Cardiac septum (tissue), 1 donor: ENCODE measurements around the gene NEURL1B. TPM values are rescaled to one million over a fixed set of nuclear protein-coding genes. Genes with fewer than 3 reads are reported as not detected.
A peak's percentile ranks its signal among the peaks of the same experiment; 100 is the strongest.
"Not testable (repeated sequence)": the region's sequence is repeated elsewhere in the genome, so short reads cannot be mapped to it uniquely, and the experiment has no call there.

Experiments used
- DNase-seq: peaks from one replicate; pipeline ENCODE4 v3.0.0-alpha.2; 2020; ENCODE audit warnings: low spot score
- intact Hi-C: fragments of 100-400 bp; cut with DNase I; formaldehyde crosslinking; loops from one replicate; pipeline ENCODE4 v1.14.0; 2022
- total RNA-seq: library from RNA; stranded (reverse); fragmentation: NEBNext Ultra II Directional; extraction: Animal tissue kit (Norgen Biotek cat#: 25700); gene quantifications from one replicate; pipeline ENCODE4 v1.2.1, GENCODE V29; 2021
- donor health status: DM: no; HTN: no; CAD: no.

Gene NEURL1B
- total RNA-seq, 1 donor from 2014 or later: 19.7 TPM

DNA sequence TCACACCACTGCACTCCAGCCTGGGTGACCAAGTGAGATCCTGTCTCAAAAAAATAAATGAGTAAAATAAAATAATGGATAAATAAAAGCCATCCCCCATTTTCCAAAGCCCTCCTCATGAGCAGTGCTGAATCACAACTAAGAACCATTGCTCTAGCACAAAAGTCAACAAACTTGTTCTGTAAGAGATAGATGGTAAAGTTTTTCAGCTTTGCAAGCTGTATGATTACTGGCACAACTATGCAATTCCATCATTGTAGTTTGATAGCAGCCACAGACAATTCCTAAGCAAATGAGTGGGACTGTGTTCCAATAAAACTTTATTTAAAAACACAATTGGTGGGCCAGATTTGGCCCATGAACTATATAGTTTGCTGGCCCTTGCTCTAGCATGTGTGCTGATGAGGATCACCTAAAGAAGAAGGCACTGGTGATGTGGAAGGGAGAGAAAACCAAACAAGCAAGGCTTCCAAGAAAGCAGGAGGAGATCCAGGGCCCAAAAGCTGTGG, 64.6 kb downstream of the NEURL1B start:
- no peak for DNase-seq
- intact Hi-C loops: loop anchor here (10.0 kb wide), 1 partner anchor 579 kb away; no protein-coding TSS in a partner anchor

DNA sequence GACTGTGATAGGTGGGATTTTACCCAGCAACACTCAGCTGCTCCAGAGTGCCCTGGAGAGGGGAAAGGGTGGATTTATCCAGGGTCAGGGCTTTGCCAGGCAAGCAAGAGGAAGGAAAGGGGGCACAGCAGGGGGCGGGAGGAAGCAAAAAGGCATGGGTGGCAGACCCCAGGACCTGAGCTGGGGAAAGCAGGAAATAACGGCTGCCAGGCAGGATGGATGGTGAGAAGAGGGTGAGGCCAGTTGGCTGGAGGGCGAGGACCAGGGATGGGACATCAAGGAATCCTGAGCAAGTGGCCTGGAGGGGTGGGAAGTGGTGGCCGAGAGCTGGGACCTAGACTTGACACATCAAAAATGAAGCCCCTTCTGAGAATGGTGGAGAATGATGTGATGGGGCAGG, 65.7 kb downstream of the NEURL1B start:
- intact Hi-C loops: loop anchor here (10.0 kb wide), 1 partner anchor 578 kb away; no protein-coding TSS in a partner anchor
- no peak for DNase-seq

GRCh38 chr5:172707285-172708182, 66.5 kb downstream of the NEURL1B start:
- intact Hi-C loops: loop anchor here (10.0 kb wide), 1 partner anchor 577 kb away; no protein-coding TSS in a partner anchor
- DNase-seq: no peak

- intact Hi-C loops: loop anchor here (10.0 kb wide), 1 partner anchor 577 kb away; no protein-coding TSS in a partner anchor
Measured at GRCh38 chr5:172708183-172708505, 67.1 kb downstream of the NEURL1B start.

DNA sequence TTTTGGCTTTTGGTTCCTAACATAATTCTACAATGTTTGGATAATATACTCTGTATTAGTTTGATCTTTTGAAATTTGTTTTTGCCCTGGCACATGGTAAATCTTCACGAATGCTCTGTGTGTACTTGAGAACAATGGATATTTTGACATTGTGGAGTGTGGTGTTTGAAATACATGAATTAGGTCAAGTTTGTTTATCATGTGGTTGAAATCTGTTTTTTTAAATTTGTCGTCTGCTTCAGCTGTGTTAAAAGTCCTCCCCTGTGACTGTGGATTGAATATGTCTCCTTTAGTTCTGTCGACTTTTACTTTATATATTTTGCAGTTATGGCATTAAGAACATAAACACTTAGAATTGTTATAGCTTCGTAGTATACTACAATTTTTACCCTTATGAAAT, 69.6 kb downstream of the NEURL1B start:
- no peak for DNase-seq
- intact Hi-C loops: loop anchor here (10.0 kb wide), 1 partner anchor 434 kb away; the partner anchor contains the start of gene BNIP1

More at GRCh38 chr5:172708183-172708505, 67.1 kb downstream of the NEURL1B start:
- no peak for DNase-seq

DNA sequence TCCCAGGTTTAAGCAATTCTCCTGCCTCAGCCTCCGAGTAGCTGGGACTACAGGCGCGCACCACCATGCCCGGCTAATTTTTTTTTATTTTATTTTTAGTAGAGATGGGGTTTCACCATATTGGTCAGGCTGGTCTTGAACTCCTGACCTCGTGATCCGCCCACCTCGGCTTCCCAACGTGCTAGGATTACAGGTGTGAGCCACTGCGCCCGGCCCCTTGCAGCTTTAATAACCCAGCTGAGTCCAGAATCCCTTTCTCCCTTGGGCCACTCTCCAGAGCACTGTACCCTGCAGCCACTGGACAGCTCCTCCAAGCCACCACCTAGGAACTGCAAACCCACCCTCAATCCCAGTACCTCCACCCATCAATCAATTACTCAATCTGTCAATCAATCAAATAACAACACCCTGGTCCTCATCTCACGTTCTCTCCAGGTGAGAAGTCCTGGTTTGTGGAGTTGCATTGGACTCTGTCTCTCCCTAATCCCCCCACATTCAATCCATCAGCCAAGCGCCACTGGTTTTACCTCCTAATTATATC, 70.3 kb downstream of the NEURL1B start:
- intact Hi-C loops: loop anchor here (10.0 kb wide), 1 partner anchor 433 kb away; the partner anchor contains the start of gene BNIP1
- not testable (repeated sequence) for DNase-seq

- DNase-seq: no peak
- intact Hi-C loops: loop anchor here (1.0 to 10.0 kb wide), 2 partner anchors 220 to 432 kb away; partner anchors contain the start of gene BNIP1
Measured at GRCh38 chr5:172712610-172713009, 71.5 kb downstream of the NEURL1B start.

- DNase-seq: peak; percentile 88
- intact Hi-C loops: loop anchor here (1.0 to 10.0 kb wide), 2 partner anchors 219 to 432 kb away; partner anchors contain the start of gene BNIP1
Measured at GRCh38 chr5:172713113-172713808, 72.2 kb downstream of the NEURL1B start.

- intact Hi-C loops: loop anchor here (1.0 to 10.0 kb wide), 2 partner anchors 218 to 431 kb away; partner anchors contain the start of gene BNIP1
- no peak for DNase-seq
Measured at GRCh38 chr5:172713809-172714490, 72.9 kb downstream of the NEURL1B start.

DNA sequence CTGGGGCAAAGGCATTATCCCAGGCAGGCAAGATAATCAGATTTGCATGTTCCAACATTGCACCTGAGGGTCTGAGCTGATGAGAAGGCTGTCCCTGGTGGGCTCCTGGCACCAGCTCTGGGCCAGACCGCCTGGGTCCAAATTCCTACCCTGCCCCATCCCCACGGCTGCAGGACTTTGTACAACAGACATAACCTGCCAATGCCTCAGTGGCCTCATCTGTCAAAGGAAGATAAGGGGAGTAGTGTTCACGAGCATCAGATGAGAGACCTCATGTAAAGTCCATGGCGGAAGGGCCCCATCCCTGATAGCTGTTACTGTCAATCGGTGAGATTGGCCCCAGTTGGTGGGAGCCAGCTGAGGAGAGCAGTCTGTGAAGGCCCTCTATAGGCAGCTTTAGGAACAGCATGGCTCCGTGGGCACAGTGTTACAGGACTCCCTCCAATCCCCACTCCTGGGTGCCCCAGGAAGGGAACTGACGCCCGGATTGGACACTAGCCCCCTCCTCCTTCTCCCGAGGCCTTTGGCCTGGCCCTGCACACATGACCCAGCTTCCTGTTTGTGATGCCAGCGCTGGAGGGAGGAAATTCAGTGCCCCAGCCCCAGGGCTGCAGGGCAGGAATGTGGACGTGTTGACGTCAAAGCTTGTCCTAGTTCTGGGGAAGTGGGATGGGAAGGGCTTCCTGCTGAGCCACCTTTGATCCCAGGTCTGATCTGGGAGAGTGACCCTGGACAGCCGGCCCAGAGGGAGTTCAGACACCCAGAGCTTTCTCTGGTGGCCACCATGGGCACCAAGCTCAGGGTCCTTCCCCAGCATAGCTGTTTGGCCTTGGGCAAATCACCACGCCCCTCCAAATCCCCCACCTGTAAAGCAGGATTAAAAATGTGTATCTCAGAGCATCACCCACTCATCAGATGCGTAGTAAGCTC, 73.7 kb downstream of the NEURL1B start:
- intact Hi-C loops: loop anchor here (5.0 to 10.0 kb wide), 2 partner anchors 143 to 430 kb away; partner anchors contain the start of gene BNIP1
- peak; percentile 91 for DNase-seq

DNA sequence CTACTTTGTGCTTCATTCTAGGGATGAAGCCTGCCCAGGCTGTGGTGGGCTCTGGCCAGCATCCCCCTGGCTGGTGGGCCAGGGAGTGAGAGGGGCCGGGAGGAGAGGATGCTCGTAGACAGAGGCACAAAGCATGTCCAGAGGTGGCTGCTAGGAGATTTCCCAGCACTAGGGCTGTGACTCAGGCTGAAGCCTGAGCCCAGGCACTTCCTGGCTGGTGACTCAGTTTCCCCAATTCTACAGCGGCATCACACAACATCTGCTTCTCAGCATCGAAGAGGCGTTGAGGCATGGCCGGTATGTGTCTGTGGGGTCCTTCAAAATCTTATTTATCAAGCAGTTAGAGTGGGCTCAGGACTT, 74.3 kb downstream of the NEURL1B start:
- intact Hi-C loops: loop anchor here (5.0 to 10.0 kb wide), 2 partner anchors 142 to 429 kb away; partner anchors contain the start of gene BNIP1
- no peak for DNase-seq

- intact Hi-C loops: loop anchor here (1.0 to 10.0 kb wide), 4 partner anchors 56 to 429 kb away; partner anchors contain the start of gene BNIP1
- DNase-seq: no peak
Measured at GRCh38 chr5:172715931-172716682, 75.0 kb downstream of the NEURL1B start.

DNA sequence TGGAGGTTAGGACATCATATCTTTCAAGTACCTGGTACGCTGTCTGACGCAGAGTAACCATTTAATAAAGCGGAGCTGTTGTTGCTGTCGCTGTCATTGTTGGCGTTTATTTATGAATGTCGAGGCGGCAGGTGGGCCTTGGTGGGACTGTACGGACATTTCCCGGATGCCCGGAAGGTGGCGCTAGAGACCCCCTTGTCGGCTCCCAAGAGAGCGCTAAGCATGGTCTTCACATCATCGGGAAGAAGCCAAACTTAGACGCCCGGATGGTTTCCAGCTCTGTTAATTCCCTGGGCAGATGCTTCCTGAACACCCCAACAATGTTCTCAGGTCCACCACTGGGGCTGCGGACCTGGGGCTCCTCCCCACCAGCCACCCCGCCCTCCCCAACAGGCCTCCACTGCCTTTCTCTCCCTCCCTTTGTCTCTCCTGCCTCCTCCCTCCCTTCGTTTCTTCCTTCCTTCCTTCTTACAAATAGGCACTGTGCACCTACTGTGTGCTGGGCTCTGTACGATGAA, 75.8 kb downstream of the NEURL1B start:
- intact Hi-C loops: loop anchor here (1.0 to 10.0 kb wide), 4 partner anchors 55 to 428 kb away; partner anchors contain the start of gene BNIP1

DNA sequence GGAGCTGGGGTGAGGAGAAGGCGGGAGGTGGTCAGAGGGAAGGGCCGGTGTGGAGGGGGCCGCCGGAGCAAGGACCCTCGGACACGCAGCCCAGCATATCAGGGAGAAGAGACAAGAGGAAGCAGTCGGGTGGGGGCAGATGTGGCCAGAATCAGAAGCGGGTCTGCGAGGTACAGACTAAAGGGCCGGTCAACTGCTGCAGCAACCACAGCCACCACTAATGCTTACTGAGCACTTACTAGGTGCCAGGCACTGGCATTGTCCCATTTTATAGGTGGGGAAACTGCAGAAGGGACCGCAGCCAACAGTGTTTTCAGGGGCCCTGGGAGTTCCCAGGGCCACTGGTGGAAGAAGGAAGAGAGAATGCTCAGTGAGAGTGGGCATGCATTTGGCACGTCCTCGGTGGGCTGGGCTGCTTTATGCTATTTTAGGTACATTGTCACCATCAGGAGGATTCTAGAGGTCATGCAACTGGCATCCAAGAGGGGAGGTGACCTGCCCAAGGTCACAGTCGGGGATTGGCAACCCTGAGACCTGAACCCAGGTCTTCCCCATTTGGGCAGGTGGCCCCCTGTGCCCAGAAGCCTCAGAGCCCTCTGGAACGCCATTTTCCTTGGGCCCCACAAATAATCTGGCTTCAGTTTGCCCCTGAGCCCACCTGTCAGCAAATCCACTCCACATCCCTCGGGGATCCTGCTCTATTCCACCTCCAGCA, 76.6 kb downstream of the NEURL1B start:
- intact Hi-C loops: loop anchor here (2.0 to 10.0 kb wide), 3 partner anchors 140 to 427 kb away; partner anchors contain the start of gene BNIP1
- DNase-seq: no peak

More for the DNA sequence above, 75.8 kb downstream of the NEURL1B start:
- DNase-seq: peak; percentile 94

- intact Hi-C loops: loop anchor here (5.0 to 10.0 kb wide), 2 partner anchors 139 to 426 kb away; partner anchors contain the start of gene BNIP1
- no peak for DNase-seq
Measured at GRCh38 chr5:172718527-172719114, 77.6 kb downstream of the NEURL1B start.
